CD4-positive, CD25-positive, alpha-beta regulatory T cell (primary cell): Measurements from ENCODE around the gene OAS3. TPM values are rescaled to one million over a fixed set of nuclear protein-coding genes. Genes with fewer than 3 reads are reported as not detected.
A peak's percentile ranks its signal among the peaks of the same experiment; 100 is the strongest.

Experiments used
- ATAC-seq, 2 donors: fragments of 150-1000 bp; cut with Tn5 transposase; one replicate each; pipeline ENCODE4 v1.10.0; 2021; ENCODE audit warnings: low read depth in 2 of 2, moderate number of reproducible peaks in 2 of 2, moderate library complexity in 1 of 2
- DNase-seq, 3 donors: peaks; one replicate each; pipeline versions ENCODE4 v3.0.0 to v3.0.0-alpha.2; 2012 to 2022; ENCODE audit warnings: mixed read lengths in 1 of 3
- H3K27ac ChIP-seq: one replicate; pipeline ENCODE4 v1.7.0; 2013; ENCODE audit warnings: mild to moderate bottlenecking, low read length; ENCODE audit not compliant: insufficient read depth, poor library complexity, severe bottlenecking
- H3K27me3 ChIP-seq: one replicate; pipeline ENCODE4 v1.7.0; 2013; ENCODE audit warnings: low read length; ENCODE audit not compliant: control insufficient read depth, insufficient read depth
- H3K36me3 ChIP-seq: one replicate; pipeline ENCODE4 v1.7.0; 2013; ENCODE audit warnings: mild to moderate bottlenecking, low read length, moderate library complexity; ENCODE audit not compliant: control insufficient read depth, insufficient read depth
- H3K4me1 ChIP-seq: 2 replicates; pipeline ENCODE4 v1.7.0; 2013; ENCODE audit warnings: mild to moderate bottlenecking, low read length; ENCODE audit not compliant: insufficient read depth, control insufficient read depth, poor library complexity, severe bottlenecking
- H3K4me3 ChIP-seq: one replicate; pipeline ENCODE4 v1.7.0; 2013; ENCODE audit warnings: low read depth, mild to moderate bottlenecking, low read length, moderate library complexity
- H3K9me3 ChIP-seq, 2 experiments: 1 replicate in 1 of 2; 2 replicates in 1 of 2; pipeline ENCODE4 v1.7.0; 2013; ENCODE audit warnings: low read length in 2 of 2, mild to moderate bottlenecking in 1 of 2, moderate library complexity in 1 of 2; ENCODE audit not compliant: control insufficient read depth in 2 of 2
- H3K27ac Mint-ChIP-seq, 3 donors: one replicate each; pipeline ENCODE4 v1.8.0; 2020 to 2022; ENCODE audit warnings: mild to moderate bottlenecking in 3 of 3, mixed read lengths in 3 of 3, moderate library complexity in 2 of 3
- H3K27me3 Mint-ChIP-seq: one replicate; pipeline ENCODE4 v1.8.0; 2022; ENCODE audit warnings: mild to moderate bottlenecking, mixed read lengths
- H3K36me3 Mint-ChIP-seq: one replicate; pipeline ENCODE4 v1.8.0; 2020; ENCODE audit warnings: mixed read lengths
- H3K4me1 Mint-ChIP-seq, 4 donors: one replicate each; pipeline ENCODE4 v1.8.0; 2020 to 2022; ENCODE audit warnings: mixed read lengths in 4 of 4, mild to moderate bottlenecking in 1 of 4
- H3K4me3 Mint-ChIP-seq, 4 donors: one replicate each; pipeline ENCODE4 v1.8.0; 2020 to 2022; ENCODE audit warnings: mild to moderate bottlenecking in 4 of 4, mixed read lengths in 4 of 4, moderate library complexity in 3 of 4
- H3K9me3 Mint-ChIP-seq, 7 donors: one replicate each; pipeline ENCODE4 v1.8.0; 2020 to 2022; ENCODE audit warnings: mixed read lengths in 7 of 7, mild to moderate bottlenecking in 3 of 7, moderate library complexity in 2 of 7
- polyA plus RNA-seq, 4 donors: library from polyadenylated mRNA; unstranded; fragments of 300-500 nt; fragmentation: Illumina TruSeq; gene quantifications; one replicate each; pipeline ENCODE4 v1.2.3, GENCODE V29; 2021
- total RNA-seq: library from RNA; stranded (reverse); gene quantifications from one replicate; pipeline ENCODE4 v1.2.3, GENCODE V29; 2022

The OAS3 gene
- total and polyA plus RNA-seq, 5 donors from 2014 or later, result 12.2 to 36.5 (median 16.7) TPM

GRCh38 chr12:112927925-112928324, 10.3 kb upstream of the OAS3 start:
- Mint-ChIP-seq H3K27me3 (no peaks in the 10 kb centered on the region), H3K36me3 (peaks cover 50% of the 10 kb centered on the region), H3K4me1 (peaks cover 3 to 5% (median 4%) of the 10 kb centered on the region in 4 donors), H3K4me3 (no peak overlapping the region), H3K27ac (no peak overlapping the region), H3K9me3 (peaks cover 0 to 4% (median 0%) of the 10 kb centered on the region in 7 donors)
- Histone ChIP-seq H3K36me3 (peaks cover 13% of the 10 kb centered on the region), H3K4me3 (no peak overlapping the region), H3K27ac (no peak overlapping the region), H3K27me3 (no peaks in the 10 kb centered on the region), H3K9me3 (peaks cover 0 to 3% of the 10 kb centered on the region in 2 experiments), H3K4me1 (no peaks in the 10 kb centered on the region)
- DNase-seq, result no peak
- ATAC-seq, result no peak

DNA sequence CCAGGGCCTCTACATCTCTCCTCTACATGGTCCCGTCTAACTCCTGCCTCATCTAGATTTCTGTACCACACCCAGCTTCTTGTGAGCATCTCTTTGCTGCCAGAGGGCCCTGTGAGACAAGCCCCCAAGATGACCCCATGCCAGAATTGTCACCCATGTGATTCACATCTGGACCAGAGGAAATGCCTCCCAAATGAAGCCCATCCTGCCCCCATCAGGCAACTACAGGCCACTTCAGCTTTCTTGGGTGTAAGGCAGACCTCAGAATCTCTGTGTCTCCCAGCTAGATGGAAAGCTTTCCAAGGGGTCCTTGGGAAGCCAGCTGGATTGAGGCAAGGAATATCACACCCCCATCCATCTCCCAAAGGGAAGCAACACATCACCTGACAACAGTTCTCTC, 9.3 kb upstream of the OAS3 start:
- Histone ChIP-seq H3K27me3 (no peaks in the 10 kb centered on the region), H3K27ac (no peak overlapping the region), H3K4me1 (no peaks in the 10 kb centered on the region), H3K36me3 (peaks cover 12% of the 10 kb centered on the region), H3K9me3 (peaks cover 0 to 3% of the 10 kb centered on the region in 2 experiments), H3K4me3 (no peak overlapping the region)
- no peak for ATAC-seq
- H3K4me3 Mint-ChIP-seq, result no peak overlapping the region
- peaks cover 0 to 4% (median 0%) of the 10 kb centered on the region in 7 donors for H3K9me3 Mint-ChIP-seq
- no peak overlapping the region for H3K27ac Mint-ChIP-seq
- H3K27me3 Mint-ChIP-seq, result no peaks in the 10 kb centered on the region
- DNase-seq, result no peak
- peaks cover 42% of the 10 kb centered on the region for H3K36me3 Mint-ChIP-seq
- H3K4me1 Mint-ChIP-seq, result peaks cover 3 to 5% (median 4%) of the 10 kb centered on the region in 4 donors

DNA sequence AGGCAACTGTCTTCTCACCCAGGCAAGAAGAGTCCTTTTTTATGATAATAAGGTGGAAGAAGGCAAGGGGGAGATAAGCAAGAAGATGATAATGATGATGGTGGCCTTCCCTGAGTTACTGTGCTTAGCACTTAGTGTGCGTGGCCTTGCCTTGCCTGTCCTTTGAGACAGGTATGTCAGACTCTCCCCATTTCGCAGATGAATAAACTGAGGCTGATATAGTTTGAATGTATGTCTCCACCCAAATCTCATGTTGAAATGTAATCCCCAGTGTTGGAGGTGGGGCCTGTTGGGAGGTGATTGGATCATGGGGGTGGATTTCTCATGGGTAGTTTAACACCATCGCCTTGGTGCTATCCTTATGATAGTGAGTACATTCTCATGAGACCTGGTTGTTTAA, 8.6 kb upstream of the OAS3 start:
- H3K27ac ChIP-seq, result no peak overlapping the region
- Mint-ChIP-seq H3K36me3 (peaks cover 39% of the 10 kb centered on the region), H3K27ac (no peak overlapping the region), H3K27me3 (no peaks in the 10 kb centered on the region), H3K9me3 (peaks cover 0 to 4% (median 0%) of the 10 kb centered on the region in 7 donors), H3K4me1 (peaks cover 3 to 6% (median 5%) of the 10 kb centered on the region in 4 donors), H3K4me3 (no peak overlapping the region)
- H3K4me3 ChIP-seq, result no peak overlapping the region
- H3K27me3 ChIP-seq, result no peaks in the 10 kb centered on the region
- DNase-seq, result no peak
- H3K36me3 ChIP-seq, result peaks cover 11% of the 10 kb centered on the region
- peaks cover 0 to 3% of the 10 kb centered on the region in 2 experiments for H3K9me3 ChIP-seq
- H3K4me1 ChIP-seq, result no peaks in the 10 kb centered on the region
- no peak for ATAC-seq

GRCh38 chr12:112930350-112930749, 7.9 kb upstream of the OAS3 start:
- no peak overlapping the region for H3K4me3 Mint-ChIP-seq
- no peaks in the 10 kb centered on the region for H3K27me3 ChIP-seq
- peaks cover 33% of the 10 kb centered on the region for H3K36me3 Mint-ChIP-seq
- no peaks in the 10 kb centered on the region for H3K4me1 ChIP-seq
- peaks cover 0 to 3% of the 10 kb centered on the region in 2 experiments for H3K9me3 ChIP-seq
- H3K27ac Mint-ChIP-seq, result no peak overlapping the region
- no peak overlapping the region for H3K4me3 ChIP-seq
- no peak for ATAC-seq
- peaks cover 0 to 4% (median 0%) of the 10 kb centered on the region in 7 donors for H3K9me3 Mint-ChIP-seq
- H3K27me3 Mint-ChIP-seq, result no peaks in the 10 kb centered on the region
- H3K27ac ChIP-seq, result no peak overlapping the region
- peaks cover 11% of the 10 kb centered on the region for H3K36me3 ChIP-seq
- DNase-seq, result no peak
- H3K4me1 Mint-ChIP-seq, result peaks cover 3 to 7% (median 5%) of the 10 kb centered on the region in 4 donors

DNA sequence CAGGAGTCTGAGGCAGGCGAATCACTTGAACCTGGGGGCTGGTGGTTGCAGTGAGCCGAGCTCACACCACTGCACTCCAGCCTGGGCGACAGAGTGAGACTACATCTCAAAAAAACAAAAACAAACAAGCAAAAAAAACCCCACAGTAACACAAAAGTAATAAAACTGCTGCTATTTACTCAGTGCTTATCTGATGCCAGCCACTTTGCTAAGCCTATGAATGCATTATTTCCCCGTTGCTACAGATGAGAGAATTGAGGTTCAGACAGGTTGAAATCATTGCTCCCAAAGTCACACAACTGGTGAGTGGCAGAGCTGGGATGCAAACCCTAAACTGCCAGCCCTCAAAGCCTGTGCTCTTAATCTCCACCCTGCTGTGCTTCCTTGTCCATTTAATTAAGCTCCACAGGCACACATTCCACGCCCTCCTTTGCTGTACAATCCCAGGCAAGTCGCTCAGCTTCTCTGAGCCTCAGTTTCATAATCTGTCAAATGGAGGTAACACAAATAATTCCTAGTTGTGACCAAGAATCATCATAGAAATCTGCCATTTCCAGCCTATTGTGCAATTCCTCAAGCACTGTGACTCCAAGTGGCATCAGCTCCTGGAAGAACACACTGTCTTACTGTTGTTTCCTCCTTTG, 5.7 kb upstream of the OAS3 start:
- peaks cover 0 to under 1% of the 10 kb centered on the region in 2 experiments for H3K9me3 ChIP-seq
- DNase-seq (no peak), ATAC-seq (no peak)
- Mint-ChIP-seq H3K27me3 (no peaks in the 10 kb centered on the region), H3K9me3 (peaks cover 0 to 3% (median 0%) of the 10 kb centered on the region in 7 donors), H3K4me1 (peaks cover 0 to 20% (median 8%) of the 10 kb centered on the region in 4 donors), H3K4me3 (no peak overlapping the region), H3K27ac (peak overlapping the region; percentile 55 to 75 (median 57)), H3K36me3 (peaks cover 24% of the 10 kb centered on the region)
- H3K27me3 ChIP-seq, result no peaks in the 10 kb centered on the region
- H3K4me3 ChIP-seq, result no peak overlapping the region
- H3K27ac ChIP-seq, result no peak overlapping the region
- H3K4me1 ChIP-seq, result no peaks in the 10 kb centered on the region
- H3K36me3 ChIP-seq, result peaks cover 8% of the 10 kb centered on the region

- no peak overlapping the region for H3K4me3 ChIP-seq
- H3K4me1 ChIP-seq, result no peaks in the 10 kb centered on the region
- H3K27ac ChIP-seq, result no peak overlapping the region
- DNase-seq (no peak), ATAC-seq (no peak)
- H3K27me3 ChIP-seq, result no peaks in the 10 kb centered on the region
- Mint-ChIP-seq H3K4me3 (no peak overlapping the region), H3K4me1 (peaks cover 4 to 25% (median 12%) of the 10 kb centered on the region in 4 donors), H3K9me3 (peaks cover 0 to 3% (median 0%) of the 10 kb centered on the region in 7 donors), H3K27me3 (no peaks in the 10 kb centered on the region), H3K27ac (peak overlapping the region in 1 of 3 donors; percentile 75), H3K36me3 (peaks cover 23% of the 10 kb centered on the region)
- H3K36me3 ChIP-seq, result peaks cover 3% of the 10 kb centered on the region
- no peaks in the 10 kb centered on the region for H3K9me3 ChIP-seq
These were observed 5.2 kb upstream of the OAS3 start for GRCh38 chr12:112933129-112933505.

DNA sequence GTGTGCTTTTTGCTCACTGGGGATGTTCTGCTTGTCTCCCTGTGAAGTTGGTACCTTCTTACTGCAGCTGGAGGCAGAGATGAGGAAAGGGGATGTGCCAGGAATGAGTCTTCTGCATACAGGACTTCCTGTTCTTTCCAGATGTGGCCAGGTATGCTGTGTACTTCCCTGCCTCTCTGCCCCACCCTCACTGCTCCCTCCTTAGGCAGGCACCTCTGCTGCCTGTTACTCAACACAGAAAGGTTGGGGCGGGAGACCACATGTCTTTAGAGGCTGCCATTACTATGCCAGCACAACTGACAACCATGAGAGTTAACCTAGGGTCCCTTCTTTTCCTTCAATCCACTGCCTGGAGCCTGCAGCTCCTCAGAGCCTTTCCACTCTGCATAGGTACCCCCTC, 2.0 kb upstream of the OAS3 start:
- H3K27ac ChIP-seq, result no peak overlapping the region
- Mint-ChIP-seq H3K27me3 (no peaks in the 10 kb centered on the region), H3K4me1 (peaks cover 17 to 48% (median 27%) of the 10 kb centered on the region in 4 donors), H3K9me3 (no peaks in the 10 kb centered on the region), H3K36me3 (no peaks in the 10 kb centered on the region), H3K27ac (peak overlapping the region; percentile 8 to 97 (median 76)), H3K4me3 (peak overlapping the region in 2 of 4 donors; percentile 13 to 47)
- no peak for ATAC-seq
- DNase-seq, result no peak
- H3K27me3 ChIP-seq, result no peaks in the 10 kb centered on the region
- H3K4me3 ChIP-seq, result no peak overlapping the region
- no peaks in the 10 kb centered on the region for H3K9me3 ChIP-seq
- peaks cover 23% of the 10 kb centered on the region for H3K4me1 ChIP-seq
- no peaks in the 10 kb centered on the region for H3K36me3 ChIP-seq

DNA sequence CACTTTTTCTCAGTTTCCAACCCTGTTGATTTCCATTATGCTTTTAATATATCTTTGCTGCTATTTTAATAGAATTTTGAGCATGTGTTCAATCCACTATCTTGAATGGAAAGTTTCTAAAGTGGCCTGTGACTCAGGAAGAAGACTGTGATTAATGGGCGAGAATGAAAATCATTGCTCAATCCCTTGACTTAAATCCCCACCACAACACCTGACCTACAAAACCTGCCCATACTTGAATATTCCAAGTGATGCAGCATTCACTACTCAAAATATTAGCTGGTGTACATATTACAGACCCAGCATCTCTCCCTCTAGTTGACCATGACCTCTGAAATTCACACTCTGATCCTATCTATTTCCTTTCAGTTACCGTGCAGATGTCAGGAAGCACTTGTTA, 1.3 kb upstream of the OAS3 start:
- Mint-ChIP-seq H3K4me1 (peaks cover 17 to 55% (median 28%) of the 10 kb centered on the region in 4 donors), H3K36me3 (peaks cover under 1% of the 10 kb centered on the region), H3K27me3 (no peaks in the 10 kb centered on the region), H3K4me3 (peak overlapping the region; percentile 68 to 96 (median 95)), H3K9me3 (no peaks in the 10 kb centered on the region), H3K27ac (peak overlapping the region; percentile 74 to 97 (median 94))
- DNase-seq (no peak), ATAC-seq (no peak)
- peaks cover 4% of the 10 kb centered on the region for H3K36me3 ChIP-seq
- no peaks in the 10 kb centered on the region for H3K9me3 ChIP-seq
- no peak overlapping the region for H3K4me3 ChIP-seq
- peak overlapping the region; percentile 84 for H3K27ac ChIP-seq
- H3K27me3 ChIP-seq, result no peaks in the 10 kb centered on the region
- H3K4me1 ChIP-seq, result peaks cover 23% of the 10 kb centered on the region
